Left ventricle myocardium inferior (tissue), 1 donor: Measurements from ENCODE around the gene KCNG2. TPM values are rescaled to one million over a fixed set of nuclear protein-coding genes. Genes with fewer than 3 reads are reported as not detected.

ENCODE experiments used
- DNase-seq: peaks from one replicate; pipeline ENCODE4 v3.0.0-alpha.2; 2020
- H3K27ac ChIP-seq: fragments of 200-600 bp; replicated peaks from 2 replicates; pipeline ENCODE4 v1.8.0; 2021
- H3K27me3 ChIP-seq: fragments of 200-600 bp; 2 replicates; pipeline ENCODE4 v1.8.0; 2021; ENCODE audit warnings: low read depth
- H3K36me3 ChIP-seq: fragments of 200-600 bp; 2 replicates; pipeline ENCODE4 v1.8.0; 2021
- H3K4me1 ChIP-seq: fragments of 200-600 bp; 2 replicates; pipeline ENCODE4 v1.8.0; 2021
- H3K4me3 ChIP-seq: fragments of 200-600 bp; 2 replicates; pipeline ENCODE4 v1.8.0; 2021; ENCODE audit warnings: mild to moderate bottlenecking, moderate library complexity
- H3K9me3 ChIP-seq: fragments of 200-600 bp; replicated peaks from 2 replicates; pipeline ENCODE4 v1.8.0; 2021
- intact Hi-C: fragments of 100-400 bp; cut with micrococcal nuclease; formaldehyde crosslinking; loops from one replicate; pipeline ENCODE4 v1.11.0; 2022
- total RNA-seq: library from RNA; stranded (reverse); fragmentation: NEBNext Ultra II Directional; extraction: Animal tissue kit (Norgen Biotek cat#: 25700); gene quantifications from one replicate; pipeline ENCODE4 v1.2.1, GENCODE V29; 2021
- TF ChIP-seq, protein P1 (sequence below): fragments of 200-600 bp; IDR thresholded peaks from 2 replicates; pipeline ENCODE4 v1.8.0; 2021; ENCODE audit warnings: antibody characterized with exemption, mild to moderate bottlenecking, borderline replicate concordance
- donor health status: DM: no; HTN: yes; CAD: no; lungs with severe emphysema.

Gene KCNG2
- total RNA-seq, 1 donor from 2014 or later: not detected

DNA sequence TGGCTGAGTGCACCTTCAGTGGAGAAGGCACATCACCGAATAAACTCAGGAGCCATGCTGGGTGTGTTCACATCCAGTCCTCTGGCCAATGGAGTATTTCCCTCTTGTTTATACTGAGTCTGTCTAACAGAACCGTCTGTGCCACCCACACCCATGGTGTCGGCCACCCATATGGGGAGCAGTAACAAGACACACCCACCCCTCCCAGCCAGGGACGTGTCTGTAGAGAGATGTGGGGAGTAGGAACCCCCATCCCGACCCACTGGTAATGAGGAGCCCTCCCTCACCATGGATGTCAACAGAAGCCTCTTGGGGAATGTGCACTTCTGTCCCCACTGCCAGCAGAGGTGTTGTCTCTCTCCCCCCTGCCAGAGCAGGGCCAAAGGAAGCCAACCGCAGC, 37.1 kb downstream of the KCNG2 start:
- Histone ChIP-seq H3K4me1 (no peaks in the 10 kb centered on the region), H3K4me3 (no peak overlapping the region), H3K36me3 (no peaks in the 10 kb centered on the region), H3K27me3 (peaks cover 65% of the 10 kb centered on the region), H3K27ac (no peak overlapping the region), H3K9me3 (no peaks in the 10 kb centered on the region)
- TF ChIP-seq, protein P1, sequence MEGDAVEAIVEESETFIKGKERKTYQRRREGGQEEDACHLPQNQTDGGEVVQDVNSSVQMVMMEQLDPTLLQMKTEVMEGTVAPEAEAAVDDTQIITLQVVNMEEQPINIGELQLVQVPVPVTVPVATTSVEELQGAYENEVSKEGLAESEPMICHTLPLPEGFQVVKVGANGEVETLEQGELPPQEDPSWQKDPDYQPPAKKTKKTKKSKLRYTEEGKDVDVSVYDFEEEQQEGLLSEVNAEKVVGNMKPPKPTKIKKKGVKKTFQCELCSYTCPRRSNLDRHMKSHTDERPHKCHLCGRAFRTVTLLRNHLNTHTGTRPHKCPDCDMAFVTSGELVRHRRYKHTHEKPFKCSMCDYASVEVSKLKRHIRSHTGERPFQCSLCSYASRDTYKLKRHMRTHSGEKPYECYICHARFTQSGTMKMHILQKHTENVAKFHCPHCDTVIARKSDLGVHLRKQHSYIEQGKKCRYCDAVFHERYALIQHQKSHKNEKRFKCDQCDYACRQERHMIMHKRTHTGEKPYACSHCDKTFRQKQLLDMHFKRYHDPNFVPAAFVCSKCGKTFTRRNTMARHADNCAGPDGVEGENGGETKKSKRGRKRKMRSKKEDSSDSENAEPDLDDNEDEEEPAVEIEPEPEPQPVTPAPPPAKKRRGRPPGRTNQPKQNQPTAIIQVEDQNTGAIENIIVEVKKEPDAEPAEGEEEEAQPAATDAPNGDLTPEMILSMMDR: no peak
- no peak for DNase-seq
- intact Hi-C loops: no loop called here

DNA sequence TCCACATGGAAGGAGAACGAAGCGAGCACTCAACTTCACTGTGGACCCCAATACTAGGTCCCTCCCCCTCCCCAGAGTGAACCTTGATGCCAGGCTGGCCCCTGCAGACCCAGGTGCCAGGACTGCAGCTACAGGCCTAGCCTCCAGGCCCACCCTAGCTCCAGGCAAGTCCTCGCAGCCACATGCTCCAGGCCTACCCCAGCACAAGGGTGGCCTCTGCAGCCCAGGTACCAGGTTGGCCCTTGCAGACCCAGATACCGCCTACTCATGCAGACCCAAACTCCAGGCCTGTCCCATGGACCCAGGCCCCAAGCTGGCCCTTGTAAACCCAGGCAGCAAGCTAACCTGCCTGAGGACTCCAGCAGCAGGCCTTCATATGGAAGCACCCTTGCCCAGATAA, 44.2 kb downstream of the KCNG2 start:
- peaks cover 20% of the 10 kb centered on the region for H3K27me3 ChIP-seq
- peaks cover 33% of the 10 kb centered on the region for H3K9me3 ChIP-seq
- H3K4me3 ChIP-seq: no peak overlapping the region
- no peaks in the 10 kb centered on the region for H3K4me1 ChIP-seq
- intact Hi-C loops: no loop called here
- H3K27ac ChIP-seq: no peak overlapping the region
- DNase-seq: no peak
- TF ChIP-seq, protein P1: no peak
- H3K36me3 ChIP-seq: no peaks in the 10 kb centered on the region

GRCh38 chr18:79844999-79845563, 47.3 kb downstream of the KCNG2 start:
- Histone ChIP-seq H3K27ac (no peak overlapping the region), H3K4me1 (no peaks in the 10 kb centered on the region), H3K27me3 (peaks cover 16% of the 10 kb centered on the region), H3K4me3 (no peak overlapping the region), H3K36me3 (no peaks in the 10 kb centered on the region), H3K9me3 (peaks cover 33% of the 10 kb centered on the region)
- intact Hi-C loops: no loop called here
- TF ChIP-seq, protein P1: no peak
- no peak for DNase-seq

DNA sequence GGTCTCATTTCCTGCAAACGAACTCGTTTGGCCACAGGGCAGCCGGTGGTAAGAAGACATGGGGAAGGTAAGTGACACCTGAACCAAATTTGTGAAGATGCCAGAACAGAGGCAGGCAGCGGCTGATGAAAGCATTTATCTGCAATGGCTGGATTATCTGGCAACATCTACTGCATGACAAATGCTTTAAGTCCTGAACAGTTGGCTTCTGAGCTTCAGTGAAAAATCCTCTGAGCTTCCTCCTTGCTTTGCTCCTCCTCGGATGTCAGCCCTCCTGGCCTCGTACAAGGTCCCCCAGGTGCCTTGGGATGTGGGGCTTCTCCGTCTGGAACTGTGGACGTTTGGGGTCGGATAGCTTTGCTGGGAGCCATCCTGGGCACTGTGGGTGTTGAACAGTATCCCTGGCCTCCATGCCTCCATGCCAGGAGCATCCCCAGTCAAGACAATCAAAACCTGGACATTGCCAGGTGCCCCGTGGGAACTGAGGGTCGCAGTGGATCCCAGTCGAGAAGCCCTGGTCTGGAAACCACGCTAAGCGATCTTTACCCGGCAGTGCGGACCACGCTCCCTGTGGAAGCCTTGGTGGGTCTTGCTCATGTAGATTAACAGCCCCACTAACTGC, 49.3 kb downstream of the KCNG2 start:
- peaks cover 16% of the 10 kb centered on the region for H3K27me3 ChIP-seq

DNA sequence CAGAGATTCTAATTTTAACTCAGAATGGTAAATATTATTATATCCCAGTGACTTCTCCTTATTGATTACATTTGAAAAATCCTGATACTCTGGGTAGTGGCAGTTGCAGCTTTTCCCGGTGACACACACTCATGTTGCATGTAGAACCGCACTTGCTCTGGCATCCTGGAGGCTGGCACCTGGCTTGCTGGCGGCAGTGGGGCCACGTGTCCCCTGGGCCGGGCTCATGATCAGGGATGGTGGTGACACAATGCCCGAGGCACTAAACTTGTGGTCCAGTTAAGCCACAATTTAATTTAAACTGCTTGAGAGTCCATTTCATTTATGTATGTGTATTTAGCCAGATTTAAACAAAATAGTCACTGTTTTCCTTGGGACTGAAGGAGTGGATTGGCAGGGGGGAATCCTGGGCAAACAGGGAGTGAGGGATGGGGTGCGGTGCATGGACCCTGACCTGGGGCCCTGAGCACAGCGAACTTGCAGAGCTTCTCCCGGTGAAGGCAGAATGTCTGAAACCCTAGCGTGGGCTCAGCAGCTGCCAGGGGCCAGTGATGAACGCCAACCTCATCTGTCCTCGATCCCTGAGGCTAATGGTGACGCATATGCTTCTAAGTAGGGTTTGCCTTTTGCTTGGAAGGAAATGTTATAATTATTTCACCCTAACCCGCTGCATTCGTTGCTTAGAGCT, 50.0 kb downstream of the KCNG2 start:
- Histone ChIP-seq H3K27me3 (peaks cover 21% of the 10 kb centered on the region), H3K36me3 (no peaks in the 10 kb centered on the region), H3K9me3 (peaks cover 14% of the 10 kb centered on the region), H3K4me3 (no peak overlapping the region), H3K4me1 (no peaks in the 10 kb centered on the region), H3K27ac (no peak overlapping the region)
- TF ChIP-seq, protein P1: no peak
- intact Hi-C loops: no loop called here
- DNase-seq: no peak

More for the DNA sequence above, 49.3 kb downstream of the KCNG2 start:
- Histone ChIP-seq H3K36me3 (no peaks in the 10 kb centered on the region), H3K27ac (no peak overlapping the region), H3K4me3 (no peak overlapping the region), H3K4me1 (no peaks in the 10 kb centered on the region), H3K9me3 (peaks cover 21% of the 10 kb centered on the region)
- TF ChIP-seq, protein P1: no peak
- DNase-seq: no peak
- intact Hi-C loops: no loop called here
